ENCODE measurements around the gene TAC4.

Gene TAC4

GRCh38 chr17:49798738-49799137 lies 49.1 kb downstream of the TAC4 start:
- no peak for DNase-seq (ENCODE audit: low read depth)

GRCh38 chr17:49798182-49798581 lies 49.7 kb downstream of the TAC4 start:
- DNase-seq (ENCODE audit: low read depth), result no peak

- DNase-seq (ENCODE audit: low read depth), result no peak
Measured at GRCh38 chr17:49795372-49795771, 52.5 kb downstream of the TAC4 start.

- DNase-seq (ENCODE audit: low read depth), result no peak
Measured at GRCh38 chr17:49793309-49793708, 54.6 kb downstream of the TAC4 start.

GRCh38 chr17:49789243-49789578 lies 58.7 kb downstream of the TAC4 start:
- no peak for DNase-seq (ENCODE audit: low read depth)

GRCh38 chr17:49788478-49789242 lies 59.2 kb downstream of the TAC4 start, which contains the start of gene KAT7:
TSS of gene KAT7 (plus strand) at chr17:49788681. CDS start at chr17:49788835, 154 bp downstream.
- DNase-seq (ENCODE audit: low read depth), result peak; percentile 97

Measured in stimulated activated CD8-positive, alpha-beta memory T cell treated with anti-CD3 and anti-CD28 coated beads, Interleukin-4, amount 100 ng/mL, for 24 hours (primary cell).